K562 (cell line): Measurements from ENCODE around the gene B4GALT1. TPM values are rescaled to one million over a fixed set of nuclear protein-coding genes. Genes with fewer than 3 reads are reported as not detected.

Experiments used
- ATAC-seq: fragments of 200-7000 bp; cut with Tn5 transposase; 3 replicates; pipeline ENCODE4 v1.9.1; 2020; ENCODE audit warnings: moderate library complexity
- BruUV-seq: library from RNA; stranded (reverse); fragments of 400-500 nt; replicated peaks from 2 replicates; lab custom pipeline; 2021; lab: Mats Ljungman, UMichigan
- CTCF ChIA-PET: fragments of 300-600 bp; formaldehyde crosslinking; extraction: SDS; loops from one replicate; lab custom pipeline; 2021; ENCODE audit warnings: low intra/inter-chr PET ratio; lab: Yijun Ruan, JAX
- POLR2A ChIA-PET: fragments of 300-600, 350-650 bp; sonication (Branson Sonifier 250); formaldehyde crosslinking; extraction: SDS; loops from one replicate; lab custom pipeline; 2021; ENCODE audit warnings: antibody characterized with exemption, inconsistent platforms; lab: Yijun Ruan, JAX
- DNase-seq, 4 experiments: peaks; one replicate each; pipeline versions ENCODE4 v3.0.0 to v3.0.0-alpha.2; 2011 to 2018; ENCODE audit warnings: low spot score in 3 of 4, mixed read lengths in 3 of 4; ENCODE audit errors: extremely low read depth in 1 of 4
- FAIRE-seq: peaks from 2 replicates; lab custom pipeline; 2011; peaks lifted over from hg19 to GRCh38; lab: Jason Lieb, UNC
- H2AFZ ChIP-seq: 2 replicates; pipeline ENCODE4 v1.6.0; 2011; ENCODE audit warnings: low read depth, low read length, control low read depth, inconsistent platforms
- H3K27ac ChIP-seq: fragments of 200-600 bp; 3 replicates; pipeline ENCODE4 v1.8.0; 2011; ENCODE audit warnings: low read depth, mild to moderate bottlenecking, control low read depth, inconsistent platforms, low read length, moderate library complexity, mixed read lengths; ENCODE audit errors: extremely low read depth
- H3K27me3 ChIP-seq, 2 experiments: fragments of 300-600 bp in 1 of 2; 2 replicates in 1 of 2; 3 replicates in 1 of 2; pipeline versions ENCODE4 v1.6.0 to v1.8.0; 2011; ENCODE audit warnings: inconsistent platforms in 2 of 2, low read length in 2 of 2, mild to moderate bottlenecking in 1 of 2, mixed read lengths in 1 of 2, moderate library complexity in 1 of 2; ENCODE audit not compliant: control insufficient read depth in 2 of 2, insufficient read depth in 2 of 2
- H3K36me3 ChIP-seq: fragments of 300-600 bp; 3 replicates; pipeline ENCODE4 v1.8.0; 2011; ENCODE audit warnings: mild to moderate bottlenecking, low read length, inconsistent platforms; ENCODE audit not compliant: control insufficient read depth, insufficient read depth
- H3K4me1 ChIP-seq, 2 experiments: fragments of 200-600 bp in 1 of 2; replicated peaks in 1 of 2; 2 replicates in 1 of 2; 3 replicates in 1 of 2; pipeline versions ENCODE4 v1.5.1 to v1.8.0; 2011; ENCODE audit warnings: inconsistent platforms in 2 of 2, low read length in 2 of 2, mild to moderate bottlenecking in 1 of 2, mixed read lengths in 1 of 2, moderate library complexity in 1 of 2; ENCODE audit not compliant: control insufficient read depth in 2 of 2, insufficient read depth in 2 of 2
- H3K4me2 ChIP-seq: 2 replicates; pipeline ENCODE4 v1.6.1; 2011; ENCODE audit warnings: low read length, control low read depth, inconsistent platforms, mixed read lengths; ENCODE audit not compliant: insufficient read depth
- H3K4me3 ChIP-seq: fragments of 200-600 bp; sonication (generic), shearing (Covaris generic); 2 replicates; pipeline ENCODE4 v1.5.1; 2016; ENCODE audit warnings: control low read depth, inconsistent platforms
- H3K79me2 ChIP-seq: fragments of 200-600 bp; 3 replicates; pipeline ENCODE4 v1.8.0; 2011; ENCODE audit warnings: low read length, inconsistent platforms; ENCODE audit not compliant: control insufficient read depth, insufficient read depth
- H3K9ac ChIP-seq, 2 experiments: 2 replicates each; pipeline versions ENCODE4 v1.6.0 to v1.6.1; 2011; ENCODE audit warnings: low read depth in 2 of 2, low read length in 2 of 2, control low read depth in 1 of 2, inconsistent platforms in 1 of 2, mild to moderate bottlenecking in 1 of 2, mixed read lengths in 1 of 2; ENCODE audit not compliant: insufficient read depth in 1 of 2
- H3K9me1 ChIP-seq: one replicate; pipeline ENCODE4 v1.6.0; 2011; ENCODE audit warnings: inconsistent platforms, mild to moderate bottlenecking, low read length, moderate library complexity; ENCODE audit not compliant: control insufficient read depth, insufficient read depth
- H3K9me3 ChIP-seq: replicated peaks from 2 replicates; pipeline ENCODE4 v1.5.1; 2011; ENCODE audit warnings: low read depth, low read length, inconsistent platforms; ENCODE audit not compliant: control insufficient read depth, insufficient read depth
- H4K20me1 ChIP-seq: replicated peaks from 2 replicates; pipeline ENCODE4 v1.6.1; 2011; ENCODE audit warnings: low read length, inconsistent platforms, mixed read lengths; ENCODE audit not compliant: control insufficient read depth, insufficient read depth
- BRF2 ChIP-seq: IDR thresholded peaks from 3 replicates; pipeline ENCODE4 v1.6.1; 2011; ENCODE audit warnings: borderline replicate concordance, mild to moderate bottlenecking; ENCODE audit not compliant: insufficient read length, insufficient read depth
- CBX1 ChIP-seq: sonication (generic); IDR thresholded peaks from 2 replicates; pipeline ENCODE4 v1.6.1; 2016; ENCODE audit warnings: antibody characterized with exemption, low read depth, mild to moderate bottlenecking
- FOXJ3 ChIP-seq: sonication (generic); formaldehyde crosslinking; IDR thresholded peaks from 2 replicates; pipeline ENCODE4 v1.4.0; 2020; ENCODE audit warnings: mild to moderate bottlenecking, missing genetic modification reagents
- HDAC6 ChIP-seq: IDR thresholded peaks from 2 replicates; pipeline ENCODE4 v1.6.1; 2012; ENCODE audit warnings: low read depth, mild to moderate bottlenecking, control low read depth, inconsistent platforms, low read length, moderate library complexity
- HNRNPUL1 ChIP-seq: fragments of 200-400 bp; formaldehyde crosslinking; IDR thresholded peaks from 2 replicates; pipeline ENCODE4 v1.6.1; 2017; ENCODE audit warnings: low read length
- IFI16 ChIP-seq: fragments of 250-450 bp; sonication (Bioruptor Pico); IDR thresholded peaks from 2 replicates; pipeline ENCODE4 v2.1.2; 2022; ENCODE audit warnings: mild to moderate bottlenecking, inconsistent platforms
- KDM5B ChIP-seq: fragments of 200-600 bp; sonication (generic); IDR thresholded peaks from 2 replicates; pipeline ENCODE4 v1.6.1; 2012; ENCODE audit warnings: low read depth, mild to moderate bottlenecking, moderate library complexity, low read length, control low read depth, inconsistent platforms; ENCODE audit not compliant: insufficient replicate concordance
- KLF6 ChIP-seq: fragments of 250-450 bp; sonication (Bioruptor Pico); IDR thresholded peaks from 2 replicates; pipeline ENCODE4 v1.4.0; 2020; ENCODE audit warnings: mild to moderate bottlenecking, moderate library complexity, borderline replicate concordance
- NR0B1 ChIP-seq: fragments of 450-650 bp; IDR thresholded peaks from one replicate; pipeline ENCODE4 v1.6.1; 2018; ENCODE audit warnings: mild to moderate bottlenecking, moderate library complexity; ENCODE audit not compliant: partially characterized antibody
- SNIP1 ChIP-seq: fragments of 450-650 bp; IDR thresholded peaks from 2 replicates; pipeline ENCODE4 v1.7.1; 2017; ENCODE audit warnings: low read depth, mild to moderate bottlenecking
- SREBF1 ChIP-seq: fragments of 150-350 bp; IDR thresholded peaks from 2 replicates; pipeline ENCODE4 v1.6.1; 2014; ENCODE audit warnings: antibody characterized with exemption, low read depth, low read length, borderline replicate concordance
- TFAP4 ChIP-seq: sonication (generic); formaldehyde crosslinking; IDR thresholded peaks from 2 replicates; pipeline ENCODE4 v1.8.0; 2022; ENCODE audit warnings: missing genetic modification reagents, mild to moderate bottlenecking, moderate library complexity, borderline replicate concordance
- TFE3 ChIP-seq: fragments of 450-650 bp; formaldehyde crosslinking; IDR thresholded peaks from 2 replicates; pipeline ENCODE4 v1.4.0; 2020; ENCODE audit warnings: mild to moderate bottlenecking, mixed read lengths
- WHSC1 ChIP-seq: IDR thresholded peaks from one replicate; pipeline ENCODE4 v1.6.1; 2012; ENCODE audit warnings: low read length, control low read depth, inconsistent platforms
- ZNF217 ChIP-seq: sonication (generic); formaldehyde crosslinking; IDR thresholded peaks from 2 replicates; pipeline ENCODE4 v1.8.0; 2022; ENCODE audit warnings: mild to moderate bottlenecking, missing genetic modification reagents
- ZNF740 ChIP-seq, 3 experiments: fragments of 200-800 bp in 1 of 3; sonication (Bioruptor generic) in 1 of 3; sonication (generic) in 1 of 3; formaldehyde crosslinking in 1 of 3; IDR thresholded peaks; 2 replicates each; pipeline versions ENCODE4 v1.6.1 to v1.8.0; 2016 to 2022; ENCODE audit warnings: mild to moderate bottlenecking in 2 of 3, missing compliant biosample characterization in 2 of 3, missing genetic modification characterization in 2 of 3, missing genetic modification reagents in 1 of 3
- WGBS: fragments of 100-300 bp; shearing (Covaris generic); methylation state at CpG from one replicate; pipeline ENCODE4 v1.1.6; 2016; ENCODE audit warnings: low coverage, mixed read lengths; ENCODE audit not compliant: insufficient coverage; ENCODE audit errors: missing lambda C conversion rate; 5-methylcytosine and 5-hydroxymethylcytosine counted together
- in situ Hi-C: fragments of 300-500 bp; cut with MboI; formaldehyde crosslinking; loops from 4 replicates; pipeline ENCODE4 v1.15.0; 2018; ENCODE audit warnings: inconsistent platforms, mixed read lengths
- intact Hi-C: fragments of 100-400 bp; cut with micrococcal nuclease; formaldehyde crosslinking; loops from 2 replicates; pipeline ENCODE4 v1.14.2; 2022
- polyA plus RNA-seq, 8 experiments: library from polyadenylated mRNA; depleted of rRNA in 4 of 8; stranded (reverse) in 5 of 8; unstranded in 3 of 8; fragments of >200 nt; fragmentation: Nextera tagmentation in 2 of 8; fragmentation: Illumina TruSeq in 1 of 8; extraction: Ambion mirVana in 2 of 8; extraction: Trizol in 1 of 8; gene quantifications; 2 replicates each; pipeline versions ENCODE4 v1.2.1 to v1.2.3, GENCODE V29; 2011 to 2014; ENCODE audit warnings: inconsistent platforms in 1 of 8, missing spikeins in 1 of 8
- total RNA-seq, 7 experiments: library from RNA; depleted of rRNA in 6 of 7; stranded (reverse); fragments of >200 nt in 6 of 7; fragmentation: Illumina TruSeq in 2 of 7; extraction: Trizol in 2 of 7; gene quantifications; 2 replicates each; pipeline versions ENCODE4 v1.2.1 to v1.2.3, GENCODE V29; 2011 to 2021; ENCODE audit warnings: low replicate concordance in 1 of 7

Gene B4GALT1
- total and polyA plus RNA-seq, 9 of the 15 experiments (the other 6 are each of a cell fraction or from before 2014, with no cell fraction given): 4.1 to 26.8 (median 7.1) TPM

- no peaks in the 10 kb centered on the region for H3K36me3 ChIP-seq
- POLR2A ChIA-PET: interaction anchor here (0.6 to 1.1 kb wide), 3 partner anchors 12 to 502 kb away, joined by 3 read pairs; no protein-coding TSS in a partner anchor
- no peak overlapping the region for H3K27ac ChIP-seq
- no peaks in the 10 kb centered on the region for H3K9me3 ChIP-seq
- TF ChIP-seq TFE3 (CRISPR knock-in tag) (no peak), NR0B1 (no peak), ZNF217 (CRISPR knock-in tag) (no peak), TFAP4 (no peak), HDAC6 (no peak), SNIP1 (no peak), CBX1 (no peak), FOXJ3 (no peak), KLF6 (CRISPR knock-in tag) (no peak), WHSC1 (no peak), KDM5B (no peak), SREBF1 (no peak), BRF2 (no peak), IFI16 (CRISPR knock-in tag) (no peak), HNRNPUL1 (no peak), ZNF740 (CRISPR knock-in tag; IDR thresholded peaks at IDR 0.05) (no peak), ZNF740 (tag; IDR thresholded peaks at IDR 0.05) (no peak)
- CTCF ChIA-PET: no interaction called here
- H3K9ac ChIP-seq: no peak overlapping the region
- H2AFZ ChIP-seq: 0 out of 2 replicates have a peak overlapping the region, but pooled peaks have one; percentile 24
- ATAC-seq (peak; percentile 17; the same call in 1 of the 3 replicates), DNase-seq (no peak), FAIRE-seq (no peak)
- BruUV-seq: no TSS peak
- H3K4me3 ChIP-seq: no peak overlapping the region
- H3K9me1 ChIP-seq: no peaks in the 10 kb centered on the region
- 0% methylated on average over 1 of the region's 1 CpG for WGBS
- H4K20me1 ChIP-seq: no peaks in the 10 kb centered on the region
- intact Hi-C loops: no loop called here
- H3K4me2 ChIP-seq: no peak overlapping the region
- no peaks in the 10 kb centered on the region for H3K79me2 ChIP-seq
- H3K4me1 ChIP-seq: no peaks in the 10 kb centered on the region; a peak in 1 of 5 replicates
- in situ Hi-C loops: no loop called here
- H3K27me3 ChIP-seq: peaks cover 0 to 9% of the 10 kb centered on the region in 2 experiments; a peak in 2 of 5 replicates
Measured at GRCh38 chr9:33202018-33202417, 34.9 kb upstream of the B4GALT1 start.
